NCI-H1930 (cell line): Measurements from ENCODE around the gene SLC35B2.

Experiments used
- DNase-seq, 2 experiments: peaks; one replicate each; lab custom pipeline; 2025; lab: John Stamatoyannopoulos, UW

The SLC35B2 gene

GRCh38 chr6:44286285-44286565 lies 28.9 kb upstream of the SLC35B2 start:
- DNase-seq = no peak

- no peak for DNase-seq
Observed at GRCh38 chr6:44285552-44286284, 28.4 kb upstream of the SLC35B2 start.

GRCh38 chr6:44284867-44285266 lies 27.5 kb upstream of the SLC35B2 start:
- no peak for DNase-seq

- no peak for DNase-seq
Observed at GRCh38 chr6:44284121-44284520, 26.8 kb upstream of the SLC35B2 start.

GRCh38 chr6:44278774-44279697 lies 21.7 kb upstream of the SLC35B2 start:
- DNase-seq = no peak

GRCh38 chr6:44278315-44278714 lies 21.0 kb upstream of the SLC35B2 start:
- DNase-seq = no peak

- no peak for DNase-seq
Observed at GRCh38 chr6:44277763-44278162, 20.4 kb upstream of the SLC35B2 start.

- no peak for DNase-seq
Observed at GRCh38 chr6:44276667-44277640, 19.6 kb upstream of the SLC35B2 start.

GRCh38 chr6:44275749-44276648 lies 18.7 kb upstream of the SLC35B2 start:
- DNase-seq = no peak

- DNase-seq = no peak
Observed at GRCh38 chr6:44275271-44275748, 18.0 kb upstream of the SLC35B2 start.

- no peak for DNase-seq
Observed at GRCh38 chr6:44273617-44274016, 16.3 kb upstream of the SLC35B2 start.

GRCh38 chr6:44272999-44273566 lies 15.8 kb upstream of the SLC35B2 start:
- no peak for DNase-seq

- DNase-seq = no peak
Observed at GRCh38 chr6:44272529-44272928, 15.2 kb upstream of the SLC35B2 start.

GRCh38 chr6:44271914-44272313 lies 14.6 kb upstream of the SLC35B2 start:
- no peak for DNase-seq

GRCh38 chr6:44271406-44271723 lies 14.0 kb upstream of the SLC35B2 start:
- no peak for DNase-seq

- DNase-seq = peak; percentile 19 to 46
Observed at GRCh38 chr6:44270526-44271405, 13.4 kb upstream of the SLC35B2 start.

- no peak for DNase-seq
Observed at GRCh38 chr6:44269921-44270525, 12.7 kb upstream of the SLC35B2 start, which contains the start of gene TMEM151B. TMEM151B (plus strand) TSS chr6:44270450; CDS start chr6:44270743, 293 bp downstream.

- no peak for DNase-seq
Observed at GRCh38 chr6:44269178-44269920, 12.0 kb upstream of the SLC35B2 start.
